NT2/D1 (cell line): ENCODE data around the gene PPTC7.

Source experiments
- YY1 ChIP-seq: IDR thresholded peaks from 2 replicates; pipeline ENCODE4 v1.6.1; 2011; ENCODE audit not compliant: insufficient read length, insufficient read depth
- ZNF274 ChIP-seq: IDR thresholded peaks from 2 replicates; pipeline ENCODE4 v1.6.1; 2011; ENCODE audit warnings: mild to moderate bottlenecking, low read depth, low read length

- TF ChIP-seq ZNF274 (no peak), YY1 (no peak)
Measured at GRCh38 chr12:110498984-110499706, 84.0 kb downstream of the PPTC7 start.
